Upper lobe of left lung (tissue), 6 donors: ENCODE results near the gene CCR5. TPM values are rescaled to one million over a fixed set of nuclear protein-coding genes. Genes with fewer than 3 reads are reported as not detected.

ENCODE experiments used
- ATAC-seq, 2 donors: fragments of 200-7000 bp; cut with Tn5 transposase; one replicate each; pipeline ENCODE4 v1.9.1; 2022; ENCODE audit warnings: mild to moderate bottlenecking in 2 of 2, moderate library complexity in 2 of 2; ENCODE audit not compliant: low FRiP score in 2 of 2
- DNase-seq, 2 donors: peaks; one replicate each; pipeline ENCODE4 v3.0.0-alpha.2; 2019 to 2020
- H3K27ac ChIP-seq, 4 donors: fragments of 200-600 bp; sonication (generic); one replicate each; pipeline ENCODE4 v1.5.1; 2016 to 2019
- H3K27me3 ChIP-seq, 4 donors: fragments of 200-600 bp; sonication (generic); one replicate each; pipeline ENCODE4 v1.5.1; 2017 to 2019
- H3K36me3 ChIP-seq, 4 donors: fragments of 200-600 bp; sonication (generic); one replicate each; pipeline ENCODE4 v1.5.1; 2016 to 2019
- H3K4me1 ChIP-seq, 4 donors: fragments of 200-600 bp; sonication (generic); one replicate each; pipeline ENCODE4 v1.5.1; 2018 to 2019
- H3K4me3 ChIP-seq, 4 donors: fragments of 200-600 bp; sonication (generic); one replicate each; pipeline ENCODE4 v1.5.1; 2017 to 2019; ENCODE audit warnings: mild to moderate bottlenecking in 2 of 4, moderate library complexity in 1 of 4
- H3K9me3 ChIP-seq, 4 donors: fragments of 200-600 bp; sonication (generic); one replicate each; pipeline ENCODE4 v1.5.1; 2018 to 2019
- EP300 ChIP-seq, 4 donors: sonication (generic); formaldehyde crosslinking; IDR thresholded peaks; one replicate each; pipeline ENCODE4 v1.5.1; 2017; ENCODE audit warnings: antibody characterized with exemption in 4 of 4, control low read depth in 2 of 4
- POLR2A ChIP-seq, 4 donors: fragments of 450-650 bp; IDR thresholded peaks; one replicate each; pipeline ENCODE4 v1.5.1; 2016 to 2017; ENCODE audit warnings: antibody characterized with exemption in 4 of 4, mild to moderate bottlenecking in 2 of 4
- POLR2AphosphoS5 ChIP-seq, 2 donors: sonication (generic); formaldehyde crosslinking; IDR thresholded peaks; one replicate each; pipeline ENCODE4 v1.5.1; 2017; ENCODE audit warnings: antibody characterized with exemption in 2 of 2
- WGBS, 2 donors: methylation state at CpG; one replicate each; pipeline ENCODE4 v1.1.5; 2017 to 2018; 5-methylcytosine and 5-hydroxymethylcytosine counted together
- total RNA-seq, 6 donors: library from RNA; depleted of rRNA in 4 of 6; stranded (reverse); fragments of >200 nt in 4 of 6; gene quantifications; one replicate each; pipeline versions ENCODE4 v1.1.0 to v1.2.1, GENCODE V29; 2016 to 2021
- TF ChIP-seq, protein P1 (sequence below), 6 experiments: fragments of 450-650 bp in 4 of 6; fragments of 200-600 bp in 2 of 6; sonication (generic) in 2 of 6; IDR thresholded peaks; one replicate each; pipeline ENCODE4 v1.5.1; 2016 to 2019; ENCODE audit warnings: antibody characterized with exemption in 6 of 6
- donor health status: DM: no; HTN: no; CAD: no; lungs with moderate emphysema.
- donor health status: DM: no; HTN: yes; CAD: no; lungs with severe emphysema.

CCR5 gene
- total RNA-seq, 6 donors from 2014 or later: 0.33 to 8.6 (median 3.1) TPM

- DNase-seq: peak in 1 of 2 donors; percentile 37
- 55 to 66% methylated on average over 6 of the region's 6 CpGs for WGBS, 2 donors
- H3K27me3 ChIP-seq: no peaks in the 10 kb centered on the region
- no peak overlapping the region for H3K4me3 ChIP-seq
- H3K9me3 ChIP-seq: no peaks in the 10 kb centered on the region
- no peak for TF ChIP-seq EP300 (IDR thresholded peaks at IDR 0.05)
- TF ChIP-seq POLR2A (IDR thresholded peaks at IDR 0.05): peak in 1 of 4 donors; percentile 26
- peaks cover 30 to 63% (median 53%) of the 10 kb centered on the region in 4 donors for H3K4me1 ChIP-seq
- peak overlapping the region in 2 of 4 donors; percentile 54 to 66 for H3K27ac ChIP-seq
- no peaks in the 10 kb centered on the region for H3K36me3 ChIP-seq
- peak; percentile 41 to 52 for ATAC-seq
Observed at GRCh38 chr3:46395210-46395661, 24.5 kb downstream of the CCR5 start.

- ATAC-seq: peak in 1 of 2 donors; percentile 57
- Histone ChIP-seq H3K27me3 (no peaks in the 10 kb centered on the region), H3K4me1 (peaks cover 36 to 70% (median 55%) of the 10 kb centered on the region in 4 donors), H3K4me3 (no peak overlapping the region), H3K27ac (peak overlapping the region in 2 of 4 donors; percentile 54 to 72), H3K9me3 (no peaks in the 10 kb centered on the region), H3K36me3 (no peaks in the 10 kb centered on the region)
- TF ChIP-seq, protein P1, sequence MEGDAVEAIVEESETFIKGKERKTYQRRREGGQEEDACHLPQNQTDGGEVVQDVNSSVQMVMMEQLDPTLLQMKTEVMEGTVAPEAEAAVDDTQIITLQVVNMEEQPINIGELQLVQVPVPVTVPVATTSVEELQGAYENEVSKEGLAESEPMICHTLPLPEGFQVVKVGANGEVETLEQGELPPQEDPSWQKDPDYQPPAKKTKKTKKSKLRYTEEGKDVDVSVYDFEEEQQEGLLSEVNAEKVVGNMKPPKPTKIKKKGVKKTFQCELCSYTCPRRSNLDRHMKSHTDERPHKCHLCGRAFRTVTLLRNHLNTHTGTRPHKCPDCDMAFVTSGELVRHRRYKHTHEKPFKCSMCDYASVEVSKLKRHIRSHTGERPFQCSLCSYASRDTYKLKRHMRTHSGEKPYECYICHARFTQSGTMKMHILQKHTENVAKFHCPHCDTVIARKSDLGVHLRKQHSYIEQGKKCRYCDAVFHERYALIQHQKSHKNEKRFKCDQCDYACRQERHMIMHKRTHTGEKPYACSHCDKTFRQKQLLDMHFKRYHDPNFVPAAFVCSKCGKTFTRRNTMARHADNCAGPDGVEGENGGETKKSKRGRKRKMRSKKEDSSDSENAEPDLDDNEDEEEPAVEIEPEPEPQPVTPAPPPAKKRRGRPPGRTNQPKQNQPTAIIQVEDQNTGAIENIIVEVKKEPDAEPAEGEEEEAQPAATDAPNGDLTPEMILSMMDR (IDR thresholded peaks at IDR 0.05): no peak
- peak in 1 of 4 donors; percentile 13 for TF ChIP-seq POLR2A (IDR thresholded peaks at IDR 0.05)
- peak in 1 of 4 donors; percentile 17 for TF ChIP-seq EP300 (IDR thresholded peaks at IDR 0.05)
- TF ChIP-seq POLR2AphosphoS5 (IDR thresholded peaks at IDR 0.05): no peak
- 57 to 59% methylated on average over 6 of the region's 6 CpGs for WGBS, 2 donors
- DNase-seq: peak in 1 of 2 donors; percentile 62
Observed at GRCh38 chr3:46395766-46396530, 25.2 kb downstream of the CCR5 start.

GRCh38 chr3:46397111-46397510, 26.4 kb downstream of the CCR5 start:
- Histone ChIP-seq H3K36me3 (no peaks in the 10 kb centered on the region), H3K4me1 (peaks cover 37 to 76% (median 58%) of the 10 kb centered on the region in 4 donors), H3K27me3 (no peaks in the 10 kb centered on the region), H3K27ac (peak overlapping the region in 3 of 4 donors; percentile 15 to 72 (median 44)), H3K4me3 (no peak overlapping the region), H3K9me3 (no peaks in the 10 kb centered on the region)
- no peak for ATAC-seq
- peak; percentile 11 to 53 for DNase-seq
- WGBS, 2 donors: 78 to 89% methylated on average over 7 of the region's 7 CpGs
- TF ChIP-seq EP300 (IDR thresholded peaks at IDR 0.05) (no peak), POLR2A (IDR thresholded peaks at IDR 0.05) (no peak), POLR2AphosphoS5 (IDR thresholded peaks at IDR 0.05) (no peak)
- TF ChIP-seq, protein P1 (IDR thresholded peaks at IDR 0.05): no peak

GRCh38 chr3:46398186-46398955, 27.6 kb downstream of the CCR5 start:
- no peak for TF ChIP-seq POLR2A (IDR thresholded peaks at IDR 0.05)
- TF ChIP-seq POLR2AphosphoS5 (IDR thresholded peaks at IDR 0.05): no peak
- TF ChIP-seq, protein P1 (IDR thresholded peaks at IDR 0.05): no peak
- no peak for TF ChIP-seq EP300 (IDR thresholded peaks at IDR 0.05)
- 89 to 92% methylated on average over 6 of the region's 6 CpGs for WGBS, 2 donors
- Histone ChIP-seq H3K9me3 (no peaks in the 10 kb centered on the region), H3K27me3 (no peaks in the 10 kb centered on the region), H3K4me3 (no peak overlapping the region), H3K4me1 (peaks cover 37 to 70% (median 54%) of the 10 kb centered on the region in 4 donors), H3K27ac (no peak overlapping the region), H3K36me3 (no peaks in the 10 kb centered on the region)
- ATAC-seq (no peak), DNase-seq (no peak)

- WGBS, 2 donors: 59 to 60% methylated on average over 2 of the region's 2 CpGs
- H3K4me1 ChIP-seq: peaks cover 31 to 63% (median 47%) of the 10 kb centered on the region in 4 donors
- ATAC-seq (no peak), DNase-seq (peak in 1 of 2 donors; percentile 18)
- TF ChIP-seq EP300 (IDR thresholded peaks at IDR 0.05) (no peak), POLR2AphosphoS5 (IDR thresholded peaks at IDR 0.05) (no peak), POLR2A (IDR thresholded peaks at IDR 0.05) (no peak)
- TF ChIP-seq, protein P1 (IDR thresholded peaks at IDR 0.05): no peak
- no peak overlapping the region for H3K4me3 ChIP-seq
- H3K9me3 ChIP-seq: no peaks in the 10 kb centered on the region
- H3K27ac ChIP-seq: peak overlapping the region in 2 of 4 donors; percentile 19 to 36
- no peaks in the 10 kb centered on the region for H3K36me3 ChIP-seq
- H3K27me3 ChIP-seq: no peaks in the 10 kb centered on the region
Observed at GRCh38 chr3:46399098-46399497, 28.4 kb downstream of the CCR5 start.
